ENCODE results near the gene IL22RA2.
"Not testable (repeated sequence)": the region's sequence is repeated elsewhere in the genome, so short reads cannot be mapped to it uniquely, and the experiment has no call there.

GRCh38 chr6:137207457-137207856 is 34.0 kb upstream of the IL22RA2 start:
- TF ChIP-seq CTCF (IDR thresholded peaks at IDR 0.05; ENCODE audit: borderline replicate concordance, extremely low read depth, low read length, poor library complexity, severe bottlenecking); EZH2 (IDR thresholded peaks at IDR 0.05; ENCODE audit: borderline replicate concordance, low read depth, low read length, severe bottlenecking): not testable (repeated sequence)
